Measurements from ENCODE around the gene CCL5.

CCL5 gene

GRCh38 chr17:35867574-35867973 lies 12.6 kb downstream of the CCL5 start:
- no peak for DNase-seq (ENCODE audit: low read depth)

- no peak for DNase-seq (ENCODE audit: low read depth)
Observed at GRCh38 chr17:35866341-35866950, 13.7 kb downstream of the CCL5 start.

GRCh38 chr17:35865412-35866340 lies 14.5 kb downstream of the CCL5 start:
- no peak for DNase-seq (ENCODE audit: low read depth)

- DNase-seq (ENCODE audit: low read depth), result no peak
Observed at GRCh38 chr17:35864853-35865252, 15.3 kb downstream of the CCL5 start.

- no peak for DNase-seq (ENCODE audit: low read depth)
Observed at GRCh38 chr17:35856603-35857002, 23.6 kb downstream of the CCL5 start.

GRCh38 chr17:35855965-35856364 lies 24.2 kb downstream of the CCL5 start:
- no peak for DNase-seq (ENCODE audit: low read depth)

GRCh38 chr17:35849469-35850348 lies 30.5 kb downstream of the CCL5 start:
- DNase-seq (ENCODE audit: low read depth), result peak; percentile 28

GRCh38 chr17:35847633-35848373 lies 32.4 kb downstream of the CCL5 start:
- DNase-seq (ENCODE audit: low read depth), result no peak

GRCh38 chr17:35847006-35847405 lies 33.2 kb downstream of the CCL5 start:
- DNase-seq (ENCODE audit: low read depth), result no peak

GRCh38 chr17:35846055-35846809 lies 33.9 kb downstream of the CCL5 start:
- DNase-seq (ENCODE audit: low read depth), result no peak

GRCh38 chr17:35844547-35844946 lies 35.6 kb downstream of the CCL5 start:
- DNase-seq (ENCODE audit: low read depth), result no peak

- no peak for DNase-seq (ENCODE audit: low read depth)
Observed at GRCh38 chr17:35843698-35844097, 36.5 kb downstream of the CCL5 start.

GRCh38 chr17:35842239-35842638 lies 37.9 kb downstream of the CCL5 start:
- no peak for DNase-seq (ENCODE audit: low read depth)

GRCh38 chr17:35841505-35841904 lies 38.7 kb downstream of the CCL5 start:
- no peak for DNase-seq (ENCODE audit: low read depth)

- no peak for DNase-seq (ENCODE audit: low read depth)
Observed at GRCh38 chr17:35841101-35841500, 39.1 kb downstream of the CCL5 start.

- no peak for DNase-seq (ENCODE audit: low read depth)
Observed at GRCh38 chr17:35825206-35825605, 55.0 kb downstream of the CCL5 start.

Measured in HS-5 (cell line).